Iris pigment epithelial cell (primary cell): ENCODE results near the gene STK4.
"Not testable (repeated sequence)": the region's sequence is repeated elsewhere in the genome, so short reads cannot be mapped to it uniquely, and the experiment has no call there.

Experiments
- DNase-seq: peaks from one replicate; pipeline ENCODE4 v3.0.0-alpha.2; 2011; ENCODE audit warnings: low read depth

Gene STK4

DNA sequence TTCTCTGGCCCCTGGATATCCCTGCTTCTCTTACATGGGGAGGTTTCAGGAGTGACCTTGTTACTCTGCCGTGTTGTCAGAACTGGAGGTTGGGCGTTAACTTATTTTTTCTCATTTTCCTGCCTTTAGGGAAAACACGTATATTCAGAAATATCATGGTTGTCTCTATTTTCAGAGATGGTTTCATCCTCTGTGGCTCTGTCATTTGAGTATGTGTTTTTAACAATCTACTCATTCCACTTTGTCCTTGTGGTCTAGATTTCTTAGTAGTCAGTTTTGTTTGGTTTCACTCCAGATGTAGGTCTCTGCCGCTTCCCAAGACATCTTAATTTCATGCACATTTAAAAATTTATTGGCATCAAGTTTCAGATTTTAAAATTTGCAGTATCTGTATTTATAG lies 88.7 kb downstream of the STK4 start:
- DNase-seq: no peak

DNA sequence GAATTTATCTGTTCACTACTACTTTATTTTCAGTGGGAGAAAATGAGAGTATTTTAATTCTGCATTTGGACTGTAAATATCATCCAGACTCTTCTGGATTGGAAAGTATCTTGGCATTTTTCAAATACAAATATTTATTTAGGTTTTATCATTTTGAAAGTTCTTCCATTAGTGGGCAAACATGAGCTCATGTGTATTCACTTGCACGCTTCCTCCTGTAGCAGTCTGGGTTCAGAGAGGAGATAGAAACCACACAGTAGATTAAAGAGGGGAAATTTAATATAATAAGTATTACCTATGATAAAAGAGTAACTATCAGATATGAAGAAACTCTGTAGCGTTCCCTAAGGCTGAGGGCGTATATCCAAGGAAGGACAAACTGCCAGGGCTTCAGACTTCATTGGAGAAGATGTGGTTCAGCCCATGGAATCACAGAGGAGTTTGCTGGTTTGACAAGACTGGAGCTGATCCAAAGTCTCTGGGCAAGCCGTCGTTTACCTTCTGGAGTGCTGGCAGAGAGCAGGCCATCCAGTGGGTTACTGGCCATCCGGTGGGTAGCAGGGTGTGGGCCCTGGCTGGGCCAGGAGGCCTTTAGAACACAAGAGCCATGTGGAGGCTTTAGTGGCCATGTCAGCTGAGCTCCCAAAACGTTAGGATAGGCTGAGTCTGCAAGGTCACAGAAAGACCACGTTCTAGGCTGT lies 90.3 kb downstream of the STK4 start:
- no peak for DNase-seq

DNA sequence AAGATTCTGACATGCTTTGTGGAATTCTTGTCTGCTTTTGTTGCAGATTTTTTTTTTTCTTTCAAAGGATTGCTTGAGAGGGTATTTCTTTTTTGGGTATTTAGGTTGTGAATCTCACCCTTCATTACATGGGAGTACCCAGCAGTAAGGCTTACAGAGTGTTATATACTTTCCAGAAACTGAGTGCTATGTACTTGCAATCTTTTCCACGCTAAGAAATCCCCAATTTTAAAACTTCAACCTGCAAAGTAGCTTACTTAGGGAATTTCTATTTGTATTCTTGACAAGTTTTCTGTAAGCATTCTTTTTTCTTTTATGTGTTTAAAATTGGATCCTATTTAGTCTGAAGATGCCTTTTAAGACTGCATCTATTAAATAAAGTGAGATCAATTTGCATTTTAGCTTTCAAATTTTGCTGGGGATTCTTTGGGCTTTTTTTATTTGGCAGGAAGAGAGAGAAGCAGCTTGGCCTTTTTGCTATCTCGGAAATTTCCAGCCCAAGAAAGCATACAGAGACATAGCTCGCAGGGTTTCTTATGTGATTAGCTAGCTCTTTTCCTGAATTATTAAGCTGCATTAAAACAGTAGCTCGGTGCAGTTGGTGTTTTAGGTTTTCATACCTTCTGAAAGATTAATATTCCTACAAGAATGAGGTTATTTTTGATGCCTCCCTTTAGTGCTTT lies 92.0 kb downstream of the STK4 start:
- no peak for DNase-seq

DNA sequence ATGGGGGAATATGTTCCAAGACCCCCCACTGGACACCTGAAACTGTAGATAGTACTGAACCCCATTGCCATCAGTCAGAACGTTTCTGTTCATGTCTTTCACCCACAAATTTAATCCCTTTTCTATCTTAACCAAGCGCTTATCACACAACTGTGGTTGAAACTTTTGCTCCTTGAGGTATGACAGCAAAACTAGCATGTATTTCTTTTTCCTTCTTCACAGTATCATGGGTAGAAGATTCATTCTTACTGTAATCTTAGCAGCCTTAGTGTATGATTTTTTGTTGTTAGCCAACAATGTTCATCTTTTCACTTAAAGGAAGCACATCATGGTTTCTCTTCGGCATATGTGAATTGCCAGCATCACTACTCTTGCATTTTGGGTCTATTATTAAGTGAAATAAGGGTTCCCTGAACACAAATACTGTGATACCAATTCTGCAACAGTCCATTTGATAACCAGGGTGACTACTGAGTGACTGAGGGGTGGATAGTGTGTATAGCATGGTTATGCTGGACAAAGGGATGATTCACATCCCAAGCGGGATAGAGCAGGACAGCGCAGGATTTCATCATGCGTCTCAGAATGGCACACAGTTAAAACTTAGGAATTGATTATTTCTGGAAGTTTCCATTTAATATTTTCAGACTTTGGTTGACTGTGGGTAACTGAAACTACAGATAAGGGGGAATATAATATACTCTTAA lies 92.9 kb downstream of the STK4 start:
- DNase-seq: peak; percentile 63

- no peak for DNase-seq
Measured at GRCh38 chr20:45060294-45060693, 94.0 kb downstream of the STK4 start.

DNA sequence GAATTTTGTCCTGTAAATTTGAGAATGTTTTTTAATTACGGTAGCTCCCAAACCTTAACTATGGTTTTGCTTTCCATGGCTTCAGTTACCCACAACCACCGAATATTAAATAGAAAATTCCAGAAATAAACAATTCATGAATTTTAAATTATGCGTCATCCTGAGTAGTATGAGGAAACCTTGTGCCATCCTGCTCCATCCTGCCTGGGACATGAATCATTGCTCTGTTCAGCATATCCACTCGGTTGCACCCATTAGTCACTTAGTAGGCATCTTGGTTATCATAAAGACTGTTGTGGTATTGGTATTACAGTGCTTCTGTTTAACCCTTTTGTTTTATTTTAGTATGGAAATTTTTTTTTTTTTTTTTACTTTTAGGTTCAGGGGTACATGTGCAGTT lies 94.9 kb downstream of the STK4 start:
- peak; percentile 96 for DNase-seq

DNA sequence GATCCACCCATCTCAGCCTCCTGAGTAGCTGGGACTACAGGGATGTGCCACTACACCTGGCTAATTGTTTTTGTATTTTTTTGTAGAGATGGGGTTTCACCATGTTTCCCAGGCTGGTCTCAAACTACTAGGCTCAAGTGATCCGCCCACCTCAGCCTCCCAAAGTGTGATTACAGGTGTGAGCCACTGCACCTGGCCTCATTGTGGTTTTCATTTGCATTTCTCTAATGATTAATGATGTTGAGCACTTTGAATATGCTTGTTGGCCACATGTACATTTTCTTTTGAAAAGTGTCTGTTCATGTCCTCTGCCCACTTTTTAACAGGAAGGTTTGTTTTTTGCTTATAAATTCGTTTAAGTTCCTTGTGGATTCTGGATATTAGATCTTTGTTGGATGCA lies 96.8 kb downstream of the STK4 start:
- DNase-seq: not testable (repeated sequence)

- no peak for DNase-seq
Measured at GRCh38 chr20:45064812-45065211, 98.5 kb downstream of the STK4 start.

DNA sequence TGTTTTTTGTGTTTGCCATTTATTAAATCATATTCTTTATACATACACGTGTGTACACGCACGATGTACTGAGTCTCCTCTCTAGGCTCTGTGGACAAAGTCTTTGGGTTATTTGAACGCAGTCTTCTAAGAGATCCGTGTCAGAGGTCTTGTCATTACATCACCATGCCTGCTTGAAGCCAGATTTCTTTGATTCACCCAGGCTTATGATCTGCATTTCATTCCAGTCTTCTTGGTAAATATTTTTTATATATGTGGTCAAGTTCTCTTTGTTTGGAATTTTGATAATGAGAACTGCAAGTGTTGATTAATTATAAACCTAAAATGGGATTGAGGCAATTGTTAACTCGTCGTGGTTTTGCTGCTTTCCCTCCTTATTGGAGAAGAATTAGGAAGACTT lies 100.1 kb downstream of the STK4 start:
- peak; percentile 75 for DNase-seq

GRCh38 chr20:45067087-45067486 lies 100.8 kb downstream of the STK4 start:
- DNase-seq: no peak

DNA sequence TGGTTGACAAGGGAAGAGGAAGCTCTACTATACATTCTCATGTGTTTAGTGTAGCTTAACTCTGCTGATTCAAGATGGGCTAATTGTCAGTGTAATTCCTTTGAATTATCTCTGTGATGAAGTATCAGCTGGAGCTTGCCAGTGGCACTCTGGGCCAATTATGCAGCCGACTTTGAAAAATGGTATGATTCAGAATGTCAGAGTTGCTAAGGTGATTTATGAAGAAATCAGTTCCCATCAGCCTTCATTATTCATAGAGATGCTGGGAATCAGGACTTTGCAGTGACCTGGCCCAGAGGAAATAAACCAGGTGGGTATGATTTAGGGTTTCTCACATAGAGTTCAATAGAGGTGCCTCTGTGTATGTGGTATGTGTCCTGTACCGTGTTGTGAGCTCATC lies 101.2 kb downstream of the STK4 start:
- peak; percentile 57 for DNase-seq

DNA sequence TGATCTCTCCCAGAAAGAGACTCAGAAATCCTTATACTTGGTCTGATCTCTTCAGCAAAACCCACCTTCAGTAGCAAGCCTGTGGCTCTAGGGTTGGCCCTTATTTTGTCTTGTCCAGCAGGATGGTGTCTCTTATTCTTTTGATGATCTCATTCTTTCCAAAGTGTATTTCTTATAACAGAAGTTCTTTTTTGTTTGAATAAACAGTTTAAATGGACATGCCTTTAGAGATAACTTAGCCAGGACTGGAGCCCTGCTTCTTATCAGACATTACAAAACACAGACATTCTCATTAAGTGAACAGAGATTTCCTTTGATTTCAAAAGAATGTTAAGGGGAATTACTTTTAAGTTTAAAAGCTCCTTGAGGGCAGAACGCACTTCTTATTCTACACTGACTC lies 102.9 kb downstream of the STK4 start:
- DNase-seq: peak; percentile 37

DNA sequence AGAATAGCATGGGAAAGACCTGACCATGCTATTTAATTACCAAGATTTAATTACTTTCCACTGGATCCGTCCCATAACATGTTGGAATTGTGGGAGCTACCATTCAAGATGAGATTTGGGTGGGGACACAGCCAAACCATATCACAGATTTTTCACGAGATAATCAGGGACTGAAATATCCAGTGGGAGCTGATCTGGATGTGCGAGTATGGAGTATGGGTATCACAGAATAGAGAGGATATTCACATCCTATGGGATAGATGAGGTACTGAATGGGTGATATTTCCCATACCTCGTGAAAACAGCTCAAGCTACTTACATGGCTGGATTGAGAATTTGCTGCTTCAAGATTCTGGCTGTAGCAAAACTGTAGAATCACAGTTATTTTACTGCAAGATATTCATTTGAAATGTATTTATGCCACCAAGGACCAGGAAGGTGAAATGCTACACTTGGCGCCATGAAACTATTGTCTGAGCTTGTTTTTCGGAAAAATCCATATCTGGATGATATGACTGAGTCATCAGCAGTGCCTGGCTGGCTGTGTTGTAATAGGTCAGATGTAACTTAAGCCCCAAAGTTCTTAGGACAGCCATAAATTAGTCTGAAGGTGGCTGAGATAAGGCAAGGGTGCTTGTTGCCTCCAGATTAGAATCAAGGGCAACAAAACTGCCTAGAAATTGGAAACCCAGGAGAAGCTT lies 104.8 kb downstream of the STK4 start:
- peak; percentile 85 for DNase-seq

DNA sequence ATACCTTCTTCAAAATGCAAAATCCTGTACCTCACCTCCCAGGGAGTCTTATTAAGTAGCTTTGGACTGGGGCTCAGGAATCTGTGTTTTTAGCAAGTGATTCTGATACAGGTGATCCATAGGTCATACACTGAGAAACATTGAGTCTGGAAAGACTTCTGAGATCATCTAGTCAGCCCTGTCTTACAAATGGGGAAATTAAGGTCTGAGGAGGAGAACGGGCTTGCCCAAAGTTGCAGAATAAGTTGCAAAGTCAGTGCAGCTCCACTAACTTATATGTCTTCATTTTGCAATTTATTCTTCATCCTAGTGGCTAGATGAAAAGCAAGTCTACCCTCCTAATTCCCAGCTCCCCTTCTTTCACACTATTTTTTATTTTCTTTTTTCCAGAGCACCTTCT lies 105.8 kb downstream of the STK4 start:
- DNase-seq: no peak

DNA sequence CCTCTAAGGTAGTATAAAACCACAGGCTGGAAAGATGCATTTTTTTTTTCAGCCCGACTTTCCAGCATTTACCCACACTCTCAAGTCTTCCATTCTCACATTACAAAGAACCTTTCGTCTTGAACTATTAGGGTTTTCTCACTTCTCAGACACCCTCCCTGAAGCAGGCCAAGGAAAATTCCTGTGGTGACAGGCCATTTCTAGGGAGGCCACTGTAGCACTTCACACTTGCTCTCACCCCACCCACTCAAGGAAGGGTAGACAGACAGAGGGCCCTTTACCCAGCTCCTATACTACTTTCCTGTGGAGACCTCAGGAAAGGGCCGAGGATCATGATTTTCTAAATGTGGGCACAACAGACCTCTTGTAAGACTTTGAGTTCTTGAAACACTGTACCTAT lies 106.9 kb downstream of the STK4 start:
- DNase-seq: no peak

DNA sequence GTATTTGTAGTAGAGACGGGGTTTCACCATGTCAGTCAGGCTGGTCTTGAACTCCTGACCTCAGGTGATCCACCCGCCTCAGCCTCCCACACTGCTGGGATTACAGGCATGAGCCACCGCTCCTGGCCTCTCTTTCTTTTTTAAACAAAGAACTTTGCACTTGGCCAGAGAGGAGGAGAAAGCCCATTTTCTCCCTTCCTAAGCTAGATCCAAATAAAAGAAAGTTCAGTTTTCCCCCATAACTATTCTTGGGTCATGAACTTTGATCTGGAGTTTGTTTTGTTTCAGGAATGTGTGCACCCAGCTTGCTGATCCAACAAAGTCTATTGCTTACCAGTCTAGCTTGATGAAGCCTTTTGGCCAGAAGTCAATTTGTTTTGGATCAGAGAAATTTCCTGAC lies 111.2 kb downstream of the STK4 start:
- DNase-seq: no peak

DNA sequence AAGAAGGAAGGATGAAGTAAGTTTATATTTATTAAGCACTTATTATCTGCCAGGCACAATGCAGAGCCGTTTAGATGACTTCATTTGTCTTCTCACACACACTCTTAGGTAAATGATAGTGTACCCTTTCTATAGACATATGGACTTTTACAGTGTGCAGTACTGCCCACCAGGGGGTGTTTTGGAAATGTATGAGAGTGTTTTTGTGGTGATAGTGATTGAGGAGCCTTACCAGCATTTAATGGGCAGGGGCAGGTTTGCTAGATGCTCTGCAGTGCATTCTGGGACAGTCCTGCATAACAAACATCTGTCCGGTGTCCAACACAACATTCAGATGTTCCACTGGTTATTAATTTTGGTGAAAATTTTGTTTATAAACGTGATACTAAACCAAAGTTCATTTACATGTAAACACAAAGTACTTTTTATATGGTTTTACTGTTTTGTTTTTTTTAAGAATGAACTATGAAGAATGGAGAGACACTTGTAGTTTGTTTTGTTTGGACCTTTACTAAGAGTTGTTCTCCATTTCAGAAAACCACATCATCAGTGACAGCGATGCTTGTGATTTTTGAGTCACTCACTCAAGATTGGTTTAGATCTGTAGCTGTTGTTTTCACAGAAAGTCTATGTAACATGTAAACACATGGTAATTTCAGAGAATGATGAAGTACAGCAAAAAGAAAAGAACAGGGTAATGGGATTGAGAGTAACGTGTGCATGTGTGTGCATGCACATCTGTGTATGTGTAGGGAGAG lies 114.7 kb downstream of the STK4 start:
- peak; percentile 31 for DNase-seq

DNA sequence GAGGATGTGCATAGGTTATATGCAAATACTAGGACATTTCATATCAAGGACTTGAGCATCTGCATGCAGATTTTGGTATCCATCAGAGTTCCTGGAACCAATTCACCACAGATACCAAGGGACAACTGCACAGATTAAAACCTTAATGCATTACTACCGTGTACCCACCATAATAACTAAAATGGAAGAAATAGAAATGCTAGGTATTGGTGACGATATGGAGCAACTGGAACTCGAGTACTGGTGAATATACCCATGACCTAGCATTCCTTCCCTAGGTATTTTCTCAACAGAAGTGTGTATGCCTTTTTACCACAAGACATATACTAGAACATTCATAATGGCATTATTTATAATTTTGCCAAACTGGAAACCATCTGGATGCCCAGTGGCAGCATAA lies 116.2 kb downstream of the STK4 start:
- DNase-seq: no peak

DNA sequence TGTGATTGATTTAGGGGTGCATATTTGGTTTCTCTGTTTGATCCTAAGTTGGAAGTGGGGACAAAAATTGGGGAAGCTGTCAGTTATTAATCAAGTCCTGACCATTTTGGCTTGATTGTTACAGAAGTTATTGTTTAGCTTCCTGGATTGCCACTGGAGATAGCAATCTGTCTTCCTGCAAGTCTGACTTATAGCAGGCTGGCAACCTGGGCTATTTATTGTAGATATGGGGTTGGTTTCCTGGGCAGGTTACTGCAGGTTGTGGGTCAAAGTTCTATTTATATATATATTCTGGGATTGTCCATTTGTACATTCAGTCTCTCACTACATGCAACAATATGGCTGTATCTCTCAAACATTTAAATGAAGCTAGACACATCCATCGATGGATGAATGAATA lies 116.8 kb downstream of the STK4 start:
- no peak for DNase-seq

DNA sequence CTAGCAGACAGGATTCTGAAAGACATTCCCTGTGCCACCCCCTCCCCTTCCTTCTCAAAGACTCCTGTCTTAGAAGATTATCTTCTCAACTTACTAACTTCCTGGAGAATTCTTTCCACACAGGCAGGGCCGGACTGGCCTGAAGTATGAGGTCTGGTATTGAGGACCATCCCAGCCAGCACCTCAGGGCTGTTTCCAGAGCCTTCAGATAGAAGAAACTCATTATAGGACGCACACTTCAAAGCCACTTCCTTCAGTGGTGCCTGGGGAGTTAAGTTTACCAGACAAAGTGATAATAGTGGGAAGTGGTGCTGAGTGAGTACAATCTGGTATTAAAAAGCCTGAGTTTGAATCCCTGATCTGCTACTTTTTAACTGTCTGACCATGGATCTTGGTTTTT lies 119.0 kb downstream of the STK4 start:
- DNase-seq: no peak

- no peak for DNase-seq
Measured at GRCh38 chr20:45085867-45086266, 119.6 kb downstream of the STK4 start.
